ENCODE data around the gene PHF2.

GRCh38 chr9:93652604-93653592, 76.5 kb downstream of the PHF2 start:
- TF ChIP-seq POLR2A (IDR thresholded peaks at IDR 0.05) (no peak), CTCF (IDR thresholded peaks at IDR 0.05) (no peak)
